ENCODE results near the gene NCKIPSD.

The NCKIPSD gene

GRCh38 chr3:48696156-48696555, 10.4 kb upstream of the NCKIPSD start:
- FAIRE-seq, result no peak

GRCh38 chr3:48695393-48695753, 9.7 kb upstream of the NCKIPSD start:
- no peak for FAIRE-seq

GRCh38 chr3:48694610-48695392, 9.1 kb upstream of the NCKIPSD start:
- FAIRE-seq, result no peak

- no peak for FAIRE-seq
These were observed 8.1 kb upstream of the NCKIPSD start for GRCh38 chr3:48693826-48694225.

- no peak for FAIRE-seq
These were observed 6.8 kb upstream of the NCKIPSD start for GRCh38 chr3:48692551-48692950.

- no peak for FAIRE-seq
These were observed 5.2 kb upstream of the NCKIPSD start for GRCh38 chr3:48690846-48691458.

- no peak for FAIRE-seq
These were observed 3.7 kb upstream of the NCKIPSD start for GRCh38 chr3:48689384-48689783.

GRCh38 chr3:48688737-48689075, 3.0 kb upstream of the NCKIPSD start:
- FAIRE-seq, result no peak

GRCh38 chr3:48688032-48688736, 2.5 kb upstream of the NCKIPSD start:
- FAIRE-seq, result no peak

- no peak for FAIRE-seq
These were observed 1.5 kb upstream of the NCKIPSD start for GRCh38 chr3:48687220-48687678.

- FAIRE-seq, result no peak
These were observed 964 bp upstream of the NCKIPSD start for GRCh38 chr3:48686538-48687219.

GRCh38 chr3:48685293-48685602, 467 bp downstream of the NCKIPSD start:
- FAIRE-seq, result no peak

GRCh38 chr3:48684480-48685143, 1.1 kb downstream of the NCKIPSD start:
- FAIRE-seq, result no peak

- no peak for FAIRE-seq
These were observed 1.7 kb downstream of the NCKIPSD start for GRCh38 chr3:48684054-48684349.

- FAIRE-seq, result no peak
These were observed 2.9 kb downstream of the NCKIPSD start for GRCh38 chr3:48682786-48683185.

- no peak for FAIRE-seq
These were observed 3.6 kb downstream of the NCKIPSD start for GRCh38 chr3:48681974-48682610.

GRCh38 chr3:48681541-48681880, 4.2 kb downstream of the NCKIPSD start:
- FAIRE-seq, result no peak

- FAIRE-seq, result no peak
These were observed 4.7 kb downstream of the NCKIPSD start for GRCh38 chr3:48680811-48681540.

GRCh38 chr3:48679411-48680391, 6.0 kb downstream of the NCKIPSD start:
- FAIRE-seq, result no peak

GRCh38 chr3:48678566-48679380, 6.9 kb downstream of the NCKIPSD start:
- no peak for FAIRE-seq
